Smooth muscle cell (in vitro differentiated cells): Measurements from ENCODE around the gene PLA2G4F. TPM values are rescaled to one million over a fixed set of nuclear protein-coding genes. Genes with fewer than 3 reads are reported as not detected.

Experiments used
- DNase-seq: peaks from one replicate; lab custom pipeline; 2025; ENCODE audit not compliant: unreplicated experiment; lab: John Stamatoyannopoulos, UW
- H2AFZ ChIP-seq: fragments of 200-600 bp; sonication (generic); 2 replicates; pipeline ENCODE4 v1.6.0; 2016; ENCODE audit warnings: antibody characterized with exemption, low read depth, mild to moderate bottlenecking
- H3F3A ChIP-seq: fragments of 200-600 bp; sonication (generic); 2 replicates; pipeline ENCODE4 v1.6.0; 2017; ENCODE audit warnings: antibody characterized with exemption, low read depth
- H3K27ac ChIP-seq: fragments of 200-600 bp; sonication (generic); 2 replicates; pipeline ENCODE4 v1.5.1; 2016; ENCODE audit warnings: low read depth, mild to moderate bottlenecking
- H3K27me3 ChIP-seq: fragments of 200-600 bp; sonication (generic); 2 replicates; pipeline ENCODE4 v1.6.1; 2016; ENCODE audit warnings: low read depth, mild to moderate bottlenecking
- H3K36me3 ChIP-seq: fragments of 200-600 bp; sonication (generic); 2 replicates; pipeline ENCODE4 v1.5.1; 2016; ENCODE audit warnings: low read depth
- H3K4me1 ChIP-seq: fragments of 200-600 bp; sonication (generic); 2 replicates; pipeline ENCODE4 v1.5.1; 2016; ENCODE audit warnings: low read depth
- H3K4me2 ChIP-seq: fragments of 200-600 bp; sonication (generic); 2 replicates; pipeline ENCODE4 v1.6.0; 2016; ENCODE audit warnings: mild to moderate bottlenecking
- H3K4me3 ChIP-seq: fragments of 200-600 bp; sonication (generic); 2 replicates; pipeline ENCODE4 v1.5.1; 2016; ENCODE audit warnings: mild to moderate bottlenecking
- H3K79me2 ChIP-seq: fragments of 200-600 bp; sonication (generic); 2 replicates; pipeline ENCODE4 v1.6.0; 2016; ENCODE audit warnings: low read depth, mild to moderate bottlenecking
- H3K9ac ChIP-seq: fragments of 200-600 bp; sonication (generic); 2 replicates; pipeline ENCODE4 v1.6.0; 2016; ENCODE audit warnings: low read depth
- H3K9me3 ChIP-seq: fragments of 200-600 bp; sonication (generic); replicated peaks from 2 replicates; pipeline ENCODE4 v1.5.1; 2016; ENCODE audit warnings: low read depth
- H4K20me1 ChIP-seq: fragments of 200-600 bp; sonication (generic); 2 replicates; pipeline ENCODE4 v1.6.0; 2016; ENCODE audit warnings: low read depth
- WGBS: methylation state at CpG from one replicate; pipeline ENCODE4 v1.1.7; 2016; ENCODE audit warnings: low lambda C conversion rate; 5-methylcytosine and 5-hydroxymethylcytosine counted together
- polyA plus RNA-seq: library from polyadenylated mRNA; unstranded; fragments of >200 nt; fragmentation: Nextera tagmentation; extraction: Ambion mirVana; gene quantifications from 2 replicates; pipeline ENCODE4 v1.2.1, GENCODE V29; 2016
- total RNA-seq: library from RNA; depleted of rRNA; stranded (reverse); fragments of >200 nt; gene quantifications from 2 replicates; pipeline ENCODE4 v1.2.3, GENCODE V29; 2014
- TF ChIP-seq, protein P1 (sequence below): fragments of 200-600 bp; sonication (generic); IDR thresholded peaks from 2 replicates; pipeline ENCODE4 v1.5.1; 2017; ENCODE audit warnings: borderline replicate concordance, mild to moderate bottlenecking, antibody characterized with exemption; ENCODE audit not compliant: insufficient read depth, poor library complexity, severe bottlenecking

The PLA2G4F gene
- total and polyA plus RNA-seq, 2 experiments from 2014 or later: 0.46 to 1.3 TPM

DNA sequence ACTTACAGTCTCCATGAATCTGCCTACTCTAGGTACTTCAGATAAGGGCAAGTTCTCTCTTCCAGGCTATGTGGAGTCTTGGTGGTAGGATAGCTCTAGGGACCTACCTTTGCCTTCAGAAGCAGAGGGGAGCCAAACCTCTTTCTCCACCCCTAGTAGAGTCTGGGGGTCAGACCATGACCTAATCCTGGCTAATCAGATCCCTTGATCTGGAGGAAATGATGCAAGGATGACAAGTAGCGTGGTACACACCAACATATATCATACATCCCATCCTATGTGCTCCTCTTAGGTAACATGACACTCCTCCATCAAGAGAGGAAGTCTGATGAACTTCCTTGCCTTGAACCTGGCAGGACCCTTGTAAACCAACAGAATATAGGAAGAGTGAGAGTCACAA lies 15.4 kb upstream of the PLA2G4F start:
- WGBS: 100% methylated on average over 1 of the region's 1 CpG
- TF ChIP-seq, protein P1, sequence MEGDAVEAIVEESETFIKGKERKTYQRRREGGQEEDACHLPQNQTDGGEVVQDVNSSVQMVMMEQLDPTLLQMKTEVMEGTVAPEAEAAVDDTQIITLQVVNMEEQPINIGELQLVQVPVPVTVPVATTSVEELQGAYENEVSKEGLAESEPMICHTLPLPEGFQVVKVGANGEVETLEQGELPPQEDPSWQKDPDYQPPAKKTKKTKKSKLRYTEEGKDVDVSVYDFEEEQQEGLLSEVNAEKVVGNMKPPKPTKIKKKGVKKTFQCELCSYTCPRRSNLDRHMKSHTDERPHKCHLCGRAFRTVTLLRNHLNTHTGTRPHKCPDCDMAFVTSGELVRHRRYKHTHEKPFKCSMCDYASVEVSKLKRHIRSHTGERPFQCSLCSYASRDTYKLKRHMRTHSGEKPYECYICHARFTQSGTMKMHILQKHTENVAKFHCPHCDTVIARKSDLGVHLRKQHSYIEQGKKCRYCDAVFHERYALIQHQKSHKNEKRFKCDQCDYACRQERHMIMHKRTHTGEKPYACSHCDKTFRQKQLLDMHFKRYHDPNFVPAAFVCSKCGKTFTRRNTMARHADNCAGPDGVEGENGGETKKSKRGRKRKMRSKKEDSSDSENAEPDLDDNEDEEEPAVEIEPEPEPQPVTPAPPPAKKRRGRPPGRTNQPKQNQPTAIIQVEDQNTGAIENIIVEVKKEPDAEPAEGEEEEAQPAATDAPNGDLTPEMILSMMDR: no peak
- no peaks in the 10 kb centered on the region for H3K27me3 ChIP-seq
- no peaks in the 10 kb centered on the region for H4K20me1 ChIP-seq
- H3K4me1 ChIP-seq: no peaks in the 10 kb centered on the region
- no peak overlapping the region for H3K9ac ChIP-seq
- no peaks in the 10 kb centered on the region for H3K79me2 ChIP-seq
- H3K36me3 ChIP-seq: peaks cover 19% of the 10 kb centered on the region
- no peaks in the 10 kb centered on the region for H3K9me3 ChIP-seq
- no peak overlapping the region for H3K27ac ChIP-seq
- H3K4me3 ChIP-seq: no peak overlapping the region
- no peak overlapping the region for H2AFZ ChIP-seq
- DNase-seq: no peak
- no peaks in the 10 kb centered on the region for H3F3A ChIP-seq
- H3K4me2 ChIP-seq: no peak overlapping the region

DNA sequence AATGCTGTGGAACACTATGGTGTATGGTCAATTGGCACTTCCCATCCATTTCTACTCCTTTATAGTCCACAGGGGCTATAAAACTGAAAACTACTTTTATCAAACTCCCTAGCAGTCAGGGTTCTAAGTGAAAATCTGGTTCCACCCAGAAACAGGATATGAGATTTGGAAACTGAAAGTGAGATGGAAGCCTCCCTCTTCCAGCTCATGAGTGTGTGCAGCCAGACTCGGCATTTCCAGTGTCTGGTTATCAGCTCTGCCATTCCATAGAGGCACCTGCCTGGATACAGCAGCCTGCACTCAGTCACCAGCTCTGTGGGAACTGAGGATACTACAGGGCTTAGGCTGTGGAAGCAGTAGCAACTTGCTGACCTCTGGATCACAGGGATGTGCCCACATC lies 14.7 kb upstream of the PLA2G4F start:
- Histone ChIP-seq H3K9me3 (no peaks in the 10 kb centered on the region), H3F3A (no peaks in the 10 kb centered on the region), H3K9ac (no peak overlapping the region), H3K4me3 (no peak overlapping the region), H3K27me3 (no peaks in the 10 kb centered on the region), H3K4me2 (no peak overlapping the region), H2AFZ (no peak overlapping the region), H4K20me1 (no peaks in the 10 kb centered on the region), H3K79me2 (no peaks in the 10 kb centered on the region), H3K4me1 (no peaks in the 10 kb centered on the region), H3K36me3 (peaks cover 22% of the 10 kb centered on the region), H3K27ac (no peak overlapping the region)
- 95% methylated on average over 1 of the region's 1 CpG for WGBS
- TF ChIP-seq, protein P1: no peak
- no peak for DNase-seq

DNA sequence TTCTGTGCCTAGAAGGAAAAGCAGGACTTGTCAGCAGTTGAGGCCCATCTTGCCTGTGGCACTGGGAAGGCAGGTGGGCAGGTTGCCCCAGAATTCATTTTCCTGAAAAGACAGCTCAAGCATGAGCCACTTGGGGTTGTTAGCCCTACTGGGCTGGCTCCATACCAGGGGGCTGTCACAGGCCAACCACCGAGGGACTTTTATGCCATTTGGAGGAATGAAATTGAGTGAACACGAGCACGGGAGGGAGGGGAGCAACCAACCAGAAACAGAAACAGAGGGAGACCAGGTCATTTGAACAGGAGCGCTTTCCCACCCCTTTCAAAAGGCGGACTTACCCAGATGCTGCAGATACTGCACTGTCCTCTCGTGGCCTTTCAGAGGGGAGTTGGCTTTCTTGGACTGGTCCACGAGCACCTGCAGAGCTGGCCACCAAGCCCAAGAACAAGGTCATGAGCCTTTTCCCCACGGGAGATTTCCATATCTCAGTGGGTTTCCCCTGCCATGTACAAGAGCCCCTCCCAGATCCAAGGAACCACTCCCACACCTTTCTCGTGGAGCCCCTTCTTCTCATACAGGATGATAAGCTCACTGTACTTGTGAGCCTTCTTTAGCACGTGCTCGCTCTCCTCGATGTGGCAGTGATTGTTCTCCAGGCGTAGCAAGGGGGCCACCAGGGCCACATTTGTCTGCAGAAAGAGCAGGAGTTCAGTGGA lies 9.9 kb upstream of the PLA2G4F start:
- H3F3A ChIP-seq: no peaks in the 10 kb centered on the region
- H3K27ac ChIP-seq: no peak overlapping the region
- no peaks in the 10 kb centered on the region for H3K27me3 ChIP-seq
- no peaks in the 10 kb centered on the region for H3K79me2 ChIP-seq
- no peak overlapping the region for H3K4me2 ChIP-seq
- no peak overlapping the region for H3K9ac ChIP-seq
- TF ChIP-seq, protein P1: no peak
- H2AFZ ChIP-seq: no peak overlapping the region
- DNase-seq: no peak
- no peaks in the 10 kb centered on the region for H3K4me1 ChIP-seq
- no peaks in the 10 kb centered on the region for H4K20me1 ChIP-seq
- 96% methylated on average over 13 of the region's 13 CpGs for WGBS
- H3K4me3 ChIP-seq: no peak overlapping the region
- peaks cover 20% of the 10 kb centered on the region for H3K36me3 ChIP-seq
- no peaks in the 10 kb centered on the region for H3K9me3 ChIP-seq

DNA sequence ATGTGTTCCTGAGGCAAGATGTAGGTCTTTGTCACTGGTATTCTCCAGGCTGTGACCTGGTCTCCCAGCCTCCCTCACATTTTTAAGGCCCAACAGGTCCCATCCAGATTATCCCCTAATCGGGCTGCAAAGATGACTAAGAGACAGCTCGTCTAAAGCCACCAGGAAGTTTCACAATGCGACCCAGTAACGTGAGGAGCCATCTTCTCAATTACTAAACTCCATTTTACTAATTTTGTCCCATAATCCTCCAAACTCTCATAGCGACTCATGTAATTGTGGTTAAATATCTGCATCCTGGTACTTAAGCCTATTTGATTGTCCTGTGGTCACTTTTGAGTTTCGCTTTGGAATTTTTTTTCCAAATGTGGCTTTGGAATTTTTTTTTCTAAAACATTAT lies 8.7 kb upstream of the PLA2G4F start:
- no peak overlapping the region for H3K27ac ChIP-seq
- no peaks in the 10 kb centered on the region for H3F3A ChIP-seq
- no peak for DNase-seq
- H3K4me3 ChIP-seq: no peak overlapping the region
- no peaks in the 10 kb centered on the region for H3K9me3 ChIP-seq
- no peaks in the 10 kb centered on the region for H3K4me1 ChIP-seq
- TF ChIP-seq, protein P1: no peak
- no peak overlapping the region for H2AFZ ChIP-seq
- H3K79me2 ChIP-seq: no peaks in the 10 kb centered on the region
- no peaks in the 10 kb centered on the region for H3K27me3 ChIP-seq
- H4K20me1 ChIP-seq: no peaks in the 10 kb centered on the region
- no peak overlapping the region for H3K4me2 ChIP-seq
- no peak overlapping the region for H3K9ac ChIP-seq
- 69% methylated on average over 6 of the region's 6 CpGs for WGBS
- peaks cover 18% of the 10 kb centered on the region for H3K36me3 ChIP-seq
